Stomach (tissue), 9 donors: Measurements from ENCODE around the gene PTPRE. TPM values are rescaled to one million over a fixed set of nuclear protein-coding genes. Genes with fewer than 3 reads are reported as not detected.

Source experiments
- DNase-seq, 2 donors: peaks; one replicate each; pipeline versions ENCODE4 v3.0.0 to v3.0.0-alpha.2; 2013 to 2019
- H3K27ac ChIP-seq, 5 donors: fragments of 200-600 bp in 4 of 5; sonication (generic) in 4 of 5; one replicate each; pipeline ENCODE4 v1.5.1; 2013 to 2019; ENCODE audit warnings: mild to moderate bottlenecking in 1 of 5, moderate library complexity in 1 of 5
- H3K27me3 ChIP-seq, 3 donors: fragments of 200-600 bp; sonication (generic); one replicate each; pipeline ENCODE4 v1.5.1; 2017 to 2019; ENCODE audit warnings: mixed run types in 1 of 3
- H3K36me3 ChIP-seq, 4 donors: fragments of 200-600 bp; sonication (generic); 1 replicate in 3 of 4; 2 replicates in 1 of 4; pipeline ENCODE4 v1.5.1; 2016 to 2019
- H3K4me1 ChIP-seq, 4 donors: fragments of 200-600 bp; sonication (generic); one replicate each; pipeline ENCODE4 v1.5.1; 2016 to 2019
- H3K4me3 ChIP-seq, 4 donors: fragments of 200-600 bp; sonication (generic) in 3 of 4; one replicate each; pipeline ENCODE4 v1.5.1; 2016 to 2019; ENCODE audit warnings: mild to moderate bottlenecking in 1 of 4
- H3K9me3 ChIP-seq, 4 donors: fragments of 200-600 bp; sonication (generic); one replicate each; pipeline ENCODE4 v1.5.1; 2016 to 2019
- EP300 ChIP-seq: sonication (generic); formaldehyde crosslinking; IDR thresholded peaks from one replicate; pipeline ENCODE4 v1.6.1; 2017; ENCODE audit warnings: antibody characterized with exemption
- POLR2A ChIP-seq, 4 donors: fragments of 450-650 bp; IDR thresholded peaks; one replicate each; pipeline ENCODE4 v1.6.1; 2016; ENCODE audit warnings: antibody characterized with exemption in 4 of 4, control low read depth in 2 of 4, mild to moderate bottlenecking in 1 of 4, moderate library complexity in 1 of 4
- POLR2AphosphoS5 ChIP-seq, 3 donors: sonication (generic); formaldehyde crosslinking; IDR thresholded peaks; one replicate each; pipeline ENCODE4 v1.6.1; 2016; ENCODE audit warnings: antibody characterized with exemption in 3 of 3
- WGBS, 5 donors: extraction: QIAGEN DNeasy Blood & Tissue Kit in 3 of 5; methylation state at CpG; one replicate each; pipeline versions ENCODE4 v1.1.5 to v1.1.7; 2013 to 2018; 5-methylcytosine and 5-hydroxymethylcytosine counted together
- intact Hi-C: fragments of 100-400 bp; cut with DNase I; formaldehyde crosslinking; loops from one replicate; pipeline ENCODE4 v1.15.1; 2023; ENCODE audit warnings: low total_unique reads
- polyA plus RNA-seq, 3 donors: library from polyadenylated mRNA; stranded (reverse); fragments of 200-250 nt; gene quantifications; one replicate each; pipeline ENCODE4 v1.2.3, GENCODE V29; 2013
- total RNA-seq, 5 donors: library from RNA; depleted of rRNA; stranded (reverse); fragments of >200 nt; gene quantifications; one replicate each; pipeline versions ENCODE4 v1.1.0 to v1.2.3, GENCODE V29; 2014 to 2016
- TF ChIP-seq, protein P1 (sequence below), 7 experiments: fragments of 450-650 bp in 4 of 7; fragments of 200-600 bp in 3 of 7; sonication (generic) in 3 of 7; IDR thresholded peaks; one replicate each; pipeline ENCODE4 v1.5.1; 2016 to 2019; ENCODE audit warnings: antibody characterized with exemption in 7 of 7, control low read depth in 2 of 7, mild to moderate bottlenecking in 1 of 7
- donor health status: healthy with polysubstance abuse.
- donor health status: Bipolar disorder and iron deficiency.
- donor health status: healthy.

The PTPRE gene
- total and polyA plus RNA-seq, 8 donors: 4.0 to 26.4 (median 8.9) TPM

- no peak overlapping the region for H3K27ac ChIP-seq
- H3K9me3 ChIP-seq: no peaks in the 10 kb centered on the region
- DNase-seq: no peak
- no peaks in the 10 kb centered on the region for H3K36me3 ChIP-seq
- intact Hi-C loops: no loop called here
- no peak for TF ChIP-seq EP300
- H3K4me3 ChIP-seq: no peak overlapping the region
- peaks cover 0 to 47% (median 22%) of the 10 kb centered on the region in 3 donors for H3K27me3 ChIP-seq
- peaks cover 11 to 37% (median 26%) of the 10 kb centered on the region in 4 donors for H3K4me1 ChIP-seq
These were observed 216.9 kb downstream of the PTPRE start for GRCh38 chr10:128123846-128124245.

GRCh38 chr10:128124813-128125403 lies 218.0 kb downstream of the PTPRE start:
- Histone ChIP-seq H3K4me3 (peak overlapping the region in 3 of 4 donors; percentile 59 to 93 (median 83)), H3K27ac (no peak overlapping the region), H3K36me3 (no peaks in the 10 kb centered on the region), H3K9me3 (no peaks in the 10 kb centered on the region), H3K27me3 (peaks cover 0 to 47% (median 22%) of the 10 kb centered on the region in 3 donors), H3K4me1 (peaks cover 11 to 37% (median 26%) of the 10 kb centered on the region in 4 donors)
- intact Hi-C loops: no loop called here
- WGBS, 5 donors: 28 to 39% (median 32%) methylated on average over 11 of the region's 11 CpGs
- no peak for DNase-seq
- TF ChIP-seq, protein P1, sequence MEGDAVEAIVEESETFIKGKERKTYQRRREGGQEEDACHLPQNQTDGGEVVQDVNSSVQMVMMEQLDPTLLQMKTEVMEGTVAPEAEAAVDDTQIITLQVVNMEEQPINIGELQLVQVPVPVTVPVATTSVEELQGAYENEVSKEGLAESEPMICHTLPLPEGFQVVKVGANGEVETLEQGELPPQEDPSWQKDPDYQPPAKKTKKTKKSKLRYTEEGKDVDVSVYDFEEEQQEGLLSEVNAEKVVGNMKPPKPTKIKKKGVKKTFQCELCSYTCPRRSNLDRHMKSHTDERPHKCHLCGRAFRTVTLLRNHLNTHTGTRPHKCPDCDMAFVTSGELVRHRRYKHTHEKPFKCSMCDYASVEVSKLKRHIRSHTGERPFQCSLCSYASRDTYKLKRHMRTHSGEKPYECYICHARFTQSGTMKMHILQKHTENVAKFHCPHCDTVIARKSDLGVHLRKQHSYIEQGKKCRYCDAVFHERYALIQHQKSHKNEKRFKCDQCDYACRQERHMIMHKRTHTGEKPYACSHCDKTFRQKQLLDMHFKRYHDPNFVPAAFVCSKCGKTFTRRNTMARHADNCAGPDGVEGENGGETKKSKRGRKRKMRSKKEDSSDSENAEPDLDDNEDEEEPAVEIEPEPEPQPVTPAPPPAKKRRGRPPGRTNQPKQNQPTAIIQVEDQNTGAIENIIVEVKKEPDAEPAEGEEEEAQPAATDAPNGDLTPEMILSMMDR (IDR thresholded peaks at IDR 0.05): no peak
- no peak for TF ChIP-seq EP300
- no peak for TF ChIP-seq POLR2A (IDR thresholded peaks at IDR 0.05)
- no peak for TF ChIP-seq POLR2AphosphoS5 (IDR thresholded peaks at IDR 0.05)

GRCh38 chr10:128125416-128125943 lies 218.6 kb downstream of the PTPRE start:
- H3K4me3 ChIP-seq: peak overlapping the region; percentile 58 to 93 (median 71)
- intact Hi-C loops: no loop called here
- 1 to 3% (median 2%) methylated on average over 20 to 33 of the region's 33 CpGs for WGBS, 5 donors

GRCh38 chr10:128125944-128126764 lies 219.3 kb downstream of the PTPRE start, which contains the start of gene MKI67:
TSS of gene MKI67 (minus strand) at chr10:128126423. CDS start at chr10:128125667, 756 bp downstream.
- Histone ChIP-seq H3K27ac (peak within 1 kb of the TSS in 2 of 5 donors; percentile 49 to 59), H3K9me3 (no peaks in the 10 kb centered on the region), H3K27me3 (peaks cover 0 to 47% (median 22%) of the 10 kb centered on the region in 3 donors), H3K4me1 (peaks cover 11 to 37% (median 26%) of the 10 kb centered on the region in 4 donors), H3K4me3 (peak within 1 kb of the TSS; percentile 58 to 93 (median 71)), H3K36me3 (no peaks in the 10 kb centered on the region)
- 0 to 1% (median 0%) methylated on average over 30 to 95 of the region's 95 CpGs for WGBS, 5 donors
- TF ChIP-seq POLR2AphosphoS5 (IDR thresholded peaks at IDR 0.05): no peak
- no peak for TF ChIP-seq POLR2A (IDR thresholded peaks at IDR 0.05)
- TF ChIP-seq EP300: no peak
- TF ChIP-seq, protein P1 (IDR thresholded peaks at IDR 0.05): no peak
- DNase-seq: peak; percentile 84 to 96
- intact Hi-C loops: no loop called here

More at GRCh38 chr10:128125416-128125943, 218.6 kb downstream of the PTPRE start:
- peaks cover 0 to 47% (median 22%) of the 10 kb centered on the region in 3 donors for H3K27me3 ChIP-seq
- H3K36me3 ChIP-seq: no peaks in the 10 kb centered on the region
- H3K27ac ChIP-seq: peak overlapping the region in 2 of 5 donors; percentile 49 to 59
- peaks cover 11 to 37% (median 26%) of the 10 kb centered on the region in 4 donors for H3K4me1 ChIP-seq
- DNase-seq: peak in 1 of 2 donors; percentile 41
- no peak for TF ChIP-seq EP300
- no peak for TF ChIP-seq POLR2AphosphoS5 (IDR thresholded peaks at IDR 0.05)
- TF ChIP-seq, protein P1 (IDR thresholded peaks at IDR 0.05): no peak
- TF ChIP-seq POLR2A (IDR thresholded peaks at IDR 0.05): no peak
- no peaks in the 10 kb centered on the region for H3K9me3 ChIP-seq
